Brain microvascular endothelial cell (primary cell): ENCODE results near the gene KDM7A.

Experiments used
- DNase-seq: peaks from one replicate; pipeline ENCODE4 v3.0.0-alpha.2; 2020
- H3K27ac ChIP-seq: fragments of 250-450 bp; sonication (Bioruptor Pico); 2 replicates; pipeline ENCODE4 v1.5.1; 2020; ENCODE audit warnings: mild to moderate bottlenecking, moderate library complexity
- H3K27me3 ChIP-seq: fragments of 250-450 bp; sonication (Bioruptor Pico); replicated peaks from 2 replicates; pipeline ENCODE4 v1.5.1; 2020; ENCODE audit warnings: mild to moderate bottlenecking
- H3K36me3 ChIP-seq: fragments of 250-450 bp; sonication (Bioruptor Pico); replicated peaks from 2 replicates; pipeline ENCODE4 v1.5.1; 2020; ENCODE audit warnings: mild to moderate bottlenecking
- H3K4me3 ChIP-seq: 2 replicates; pipeline ENCODE4 v1.5.1; 2011; ENCODE audit warnings: low read depth, mild to moderate bottlenecking, control low read depth, low read length, moderate library complexity
- CTCF ChIP-seq: IDR thresholded peaks from 2 replicates; pipeline ENCODE4 v1.5.1; 2011; ENCODE audit warnings: low read depth, mild to moderate bottlenecking, moderate library complexity, low read length, control low read depth, inconsistent platforms; ENCODE audit errors: missing control alignments
- in situ Hi-C: cut with HindIII; loops from 2 replicates; pipeline ENCODE4 v1.10.0; 2017; ENCODE audit warnings: low sequenced_read_pairs, low pct_ligation_motif_present

Gene KDM7A

GRCh38 chr7:140060243-140060630, 116.5 kb downstream of the KDM7A start:
- Histone ChIP-seq H3K27me3 (no peaks in the 10 kb centered on the region), H3K27ac (no peak overlapping the region), H3K36me3 (peaks cover 2% of the 10 kb centered on the region), H3K4me3 (no peak overlapping the region)
- in situ Hi-C loops, result no loop called here
- no peak for TF ChIP-seq CTCF
- no peak for DNase-seq

DNA sequence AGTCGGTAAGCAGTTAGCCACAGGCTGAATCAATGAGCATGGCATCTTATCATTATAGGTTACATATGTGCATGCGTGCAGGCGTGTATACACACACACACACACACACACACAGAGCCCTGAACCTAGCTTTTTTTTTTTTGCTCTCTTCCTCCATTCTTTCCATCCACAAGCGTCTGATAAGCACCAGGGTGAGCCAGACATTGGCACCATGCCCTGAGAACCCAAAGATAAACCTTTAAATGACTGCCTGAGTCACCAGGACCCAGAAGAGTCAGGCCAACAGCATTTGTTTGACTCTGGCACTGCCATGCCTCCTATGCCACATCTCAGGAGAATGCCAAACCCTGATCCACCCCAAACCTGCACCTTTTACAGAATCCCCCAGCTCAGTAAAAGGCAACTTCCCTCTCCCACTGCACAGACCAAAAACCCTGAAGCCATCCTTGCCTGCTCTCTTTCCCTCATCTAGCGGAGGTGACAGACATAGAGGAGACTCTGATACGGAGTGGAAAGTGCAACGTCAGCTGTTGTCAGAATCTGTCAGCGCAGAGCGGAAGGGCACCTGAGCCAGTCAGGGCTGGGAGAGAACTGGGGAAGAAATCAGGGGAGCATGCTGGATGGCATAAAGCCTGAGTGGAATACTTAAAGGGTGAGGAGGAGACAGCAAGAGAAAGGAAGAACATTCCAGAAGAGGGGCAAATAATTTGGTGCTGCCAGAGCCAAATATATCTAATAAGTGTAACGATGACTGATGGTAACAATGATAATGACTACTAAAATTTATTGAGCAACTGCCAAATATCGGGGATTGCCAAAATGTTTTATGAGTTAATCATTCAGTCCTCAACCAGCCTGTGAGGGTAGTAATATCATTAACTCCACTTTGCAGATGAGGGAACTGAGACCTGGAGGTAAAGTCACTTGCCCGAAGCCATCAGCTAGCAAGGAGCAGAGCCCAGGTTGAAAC, 117.2 kb downstream of the KDM7A start:
- Histone ChIP-seq H3K27ac (peak overlapping the region; percentile 56), H3K36me3 (peaks cover 2% of the 10 kb centered on the region), H3K4me3 (no peak overlapping the region), H3K27me3 (no peaks in the 10 kb centered on the region)
- DNase-seq, result peak; percentile 94
- in situ Hi-C loops, result no loop called here
- TF ChIP-seq CTCF, result no peak

GRCh38 chr7:140058517-140058916, 118.3 kb downstream of the KDM7A start:
- Histone ChIP-seq H3K36me3 (peaks cover 2% of the 10 kb centered on the region), H3K4me3 (no peak overlapping the region), H3K27me3 (no peaks in the 10 kb centered on the region), H3K27ac (no peak overlapping the region)
- in situ Hi-C loops, result no loop called here
- no peak for TF ChIP-seq CTCF
- DNase-seq, result no peak

- in situ Hi-C loops, result no loop called here
- H3K27me3 ChIP-seq, result no peaks in the 10 kb centered on the region
Measured at GRCh38 chr7:140057143-140057535, 119.6 kb downstream of the KDM7A start.

DNA sequence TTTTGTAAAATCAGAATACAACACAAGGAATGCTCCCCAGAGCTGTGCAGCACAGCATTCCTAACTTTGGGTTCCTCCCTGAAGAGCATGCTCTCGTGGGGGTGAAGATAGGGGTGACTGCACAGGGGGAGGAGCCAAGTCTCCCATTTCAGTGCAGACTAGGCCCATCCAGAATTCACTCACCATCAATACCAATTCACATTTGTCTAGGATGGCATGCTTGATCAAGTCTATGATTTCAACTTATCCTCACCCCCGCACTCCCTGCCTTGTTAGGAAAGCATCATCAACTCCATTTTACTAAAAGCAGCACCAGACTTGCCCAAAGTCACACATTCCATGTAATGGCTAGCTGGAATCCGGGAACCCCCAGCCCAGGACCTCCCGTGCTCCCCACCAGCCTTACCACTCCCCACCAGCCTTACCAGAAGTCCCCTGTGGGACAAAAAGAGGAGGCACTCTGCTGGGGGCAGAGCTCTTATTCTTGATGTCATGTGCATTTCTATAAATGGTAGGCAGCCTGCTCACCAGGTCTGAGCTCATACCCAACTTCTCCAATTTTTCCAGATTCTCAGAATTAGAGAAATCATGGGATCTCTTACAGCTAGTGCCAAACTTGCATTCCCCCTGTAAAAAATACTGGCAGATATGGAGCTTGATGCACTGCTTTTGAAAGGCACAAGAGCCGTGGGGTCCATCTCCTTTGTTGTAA, 120.2 kb downstream of the KDM7A start:
- Histone ChIP-seq H3K27me3 (no peaks in the 10 kb centered on the region), H3K27ac (no peak overlapping the region)

More at GRCh38 chr7:140057143-140057535, 119.6 kb downstream of the KDM7A start:
- no peak for DNase-seq
- Histone ChIP-seq H3K36me3 (peaks cover 2% of the 10 kb centered on the region), H3K4me3 (no peak overlapping the region), H3K27ac (no peak overlapping the region)
- no peak for TF ChIP-seq CTCF

More for the DNA sequence above, 120.2 kb downstream of the KDM7A start:
- no peak for TF ChIP-seq CTCF
- in situ Hi-C loops, result no loop called here
- H3K4me3 ChIP-seq, result no peak overlapping the region
- H3K36me3 ChIP-seq, result peaks cover 2% of the 10 kb centered on the region
- DNase-seq, result no peak
